GM12872 (cell line): ENCODE measurements around the gene SPPL3.

Experiments used
- TF ChIP-seq, protein P1 (sequence below): IDR thresholded peaks from 3 replicates; pipeline ENCODE4 v1.5.1; 2011; ENCODE audit warnings: low read depth, mild to moderate bottlenecking, low read length, moderate library complexity; ENCODE audit not compliant: insufficient read depth

SPPL3 gene

DNA sequence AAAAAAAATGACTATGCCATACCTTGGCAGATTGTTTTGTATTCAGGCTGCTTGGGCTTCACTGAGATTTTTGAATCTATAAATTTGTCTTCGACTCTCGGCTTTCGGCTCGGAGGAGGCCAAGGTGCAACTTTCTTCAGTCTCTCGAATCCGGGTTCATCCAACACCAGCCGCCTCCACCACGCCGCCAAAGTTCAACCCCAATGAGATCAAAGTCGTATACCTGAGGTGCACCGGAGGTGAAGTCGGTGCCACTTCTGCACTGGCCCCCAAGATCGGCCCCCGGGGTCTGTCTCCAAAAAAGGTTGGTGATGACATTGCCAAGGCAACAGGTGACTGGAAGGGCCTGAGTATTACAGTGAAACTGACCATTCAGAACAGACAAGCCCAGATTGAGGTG, 12.4 kb upstream of the SPPL3 start:
- TF ChIP-seq, protein P1, sequence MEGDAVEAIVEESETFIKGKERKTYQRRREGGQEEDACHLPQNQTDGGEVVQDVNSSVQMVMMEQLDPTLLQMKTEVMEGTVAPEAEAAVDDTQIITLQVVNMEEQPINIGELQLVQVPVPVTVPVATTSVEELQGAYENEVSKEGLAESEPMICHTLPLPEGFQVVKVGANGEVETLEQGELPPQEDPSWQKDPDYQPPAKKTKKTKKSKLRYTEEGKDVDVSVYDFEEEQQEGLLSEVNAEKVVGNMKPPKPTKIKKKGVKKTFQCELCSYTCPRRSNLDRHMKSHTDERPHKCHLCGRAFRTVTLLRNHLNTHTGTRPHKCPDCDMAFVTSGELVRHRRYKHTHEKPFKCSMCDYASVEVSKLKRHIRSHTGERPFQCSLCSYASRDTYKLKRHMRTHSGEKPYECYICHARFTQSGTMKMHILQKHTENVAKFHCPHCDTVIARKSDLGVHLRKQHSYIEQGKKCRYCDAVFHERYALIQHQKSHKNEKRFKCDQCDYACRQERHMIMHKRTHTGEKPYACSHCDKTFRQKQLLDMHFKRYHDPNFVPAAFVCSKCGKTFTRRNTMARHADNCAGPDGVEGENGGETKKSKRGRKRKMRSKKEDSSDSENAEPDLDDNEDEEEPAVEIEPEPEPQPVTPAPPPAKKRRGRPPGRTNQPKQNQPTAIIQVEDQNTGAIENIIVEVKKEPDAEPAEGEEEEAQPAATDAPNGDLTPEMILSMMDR, result no peak

DNA sequence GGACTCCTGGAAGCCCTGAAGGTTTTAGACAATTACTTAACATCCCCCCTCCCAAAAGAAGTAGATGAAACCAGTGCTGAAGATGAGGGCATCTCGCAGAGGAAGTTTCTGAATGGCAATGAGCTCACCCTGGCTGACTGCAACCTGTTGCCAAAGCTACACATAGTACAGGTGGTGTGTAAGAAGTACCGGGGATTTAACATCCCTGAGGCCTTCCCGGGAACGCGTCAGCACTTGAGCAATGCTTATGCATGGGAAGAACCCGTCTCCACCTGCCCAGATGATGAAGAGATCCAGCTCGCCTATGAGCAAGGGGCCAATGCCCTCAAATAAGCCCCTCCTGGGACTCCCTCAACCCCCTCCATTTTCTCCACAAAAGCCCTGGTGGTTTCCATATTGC, 10.6 kb upstream of the SPPL3 start:
- TF ChIP-seq, protein P1, result no peak

DNA sequence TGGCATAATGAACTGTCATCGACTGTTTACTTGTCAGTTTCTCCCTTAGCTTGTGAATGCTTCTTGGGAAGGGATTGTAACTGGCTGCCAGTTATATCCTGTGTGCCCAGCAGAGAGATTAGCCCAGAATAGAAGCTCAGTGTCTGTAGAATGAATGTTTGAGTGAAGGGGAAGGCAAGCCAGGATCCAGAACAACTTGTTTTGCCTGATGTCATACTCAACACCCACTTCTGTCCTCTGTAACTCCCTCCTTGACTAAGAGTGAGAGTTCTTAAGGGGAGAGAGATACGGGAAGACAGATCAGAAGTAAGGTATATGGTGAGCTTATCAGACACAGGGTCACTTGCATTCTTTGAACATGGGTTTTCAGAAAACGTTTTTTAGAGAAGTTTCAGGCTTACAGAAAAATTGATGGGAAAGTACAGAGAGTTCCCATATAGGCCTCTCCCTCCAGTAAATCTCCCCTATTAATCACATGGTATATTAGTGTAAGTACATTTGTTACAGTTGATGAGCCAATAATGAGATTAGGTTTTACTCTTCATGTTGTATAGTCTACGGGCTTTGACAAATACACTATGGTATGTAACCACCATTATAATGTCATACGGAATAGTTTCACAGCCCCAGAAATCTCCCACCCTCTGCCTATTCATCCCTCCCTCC, 5.6 kb upstream of the SPPL3 start:
- TF ChIP-seq, protein P1, result no peak

DNA sequence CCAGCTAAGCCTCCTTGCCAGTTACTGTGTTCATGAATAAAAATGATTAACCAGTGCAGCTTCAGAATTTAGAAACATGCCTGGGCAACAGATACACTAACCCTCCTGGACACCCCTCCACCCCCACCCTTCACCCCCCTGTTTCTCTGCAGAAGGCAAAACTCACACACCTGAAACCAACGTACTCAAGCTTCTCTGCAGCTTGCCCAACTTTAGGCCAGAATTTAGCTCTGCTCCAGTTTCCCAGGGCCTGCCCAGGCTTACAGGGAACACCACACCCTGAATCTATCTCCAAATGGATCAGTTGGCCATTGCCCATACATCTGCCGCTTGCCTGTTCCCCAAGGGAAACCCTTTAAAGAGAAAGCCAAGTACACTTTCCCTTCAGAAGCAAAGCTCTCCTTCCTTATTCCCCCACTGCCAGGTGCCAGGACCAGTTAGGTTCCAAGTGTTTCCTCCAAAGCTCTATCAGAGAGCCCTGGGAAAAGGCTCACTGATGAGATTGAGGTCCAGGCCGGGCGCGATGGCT, 1.8 kb upstream of the SPPL3 start:
- TF ChIP-seq, protein P1, result no peak

DNA sequence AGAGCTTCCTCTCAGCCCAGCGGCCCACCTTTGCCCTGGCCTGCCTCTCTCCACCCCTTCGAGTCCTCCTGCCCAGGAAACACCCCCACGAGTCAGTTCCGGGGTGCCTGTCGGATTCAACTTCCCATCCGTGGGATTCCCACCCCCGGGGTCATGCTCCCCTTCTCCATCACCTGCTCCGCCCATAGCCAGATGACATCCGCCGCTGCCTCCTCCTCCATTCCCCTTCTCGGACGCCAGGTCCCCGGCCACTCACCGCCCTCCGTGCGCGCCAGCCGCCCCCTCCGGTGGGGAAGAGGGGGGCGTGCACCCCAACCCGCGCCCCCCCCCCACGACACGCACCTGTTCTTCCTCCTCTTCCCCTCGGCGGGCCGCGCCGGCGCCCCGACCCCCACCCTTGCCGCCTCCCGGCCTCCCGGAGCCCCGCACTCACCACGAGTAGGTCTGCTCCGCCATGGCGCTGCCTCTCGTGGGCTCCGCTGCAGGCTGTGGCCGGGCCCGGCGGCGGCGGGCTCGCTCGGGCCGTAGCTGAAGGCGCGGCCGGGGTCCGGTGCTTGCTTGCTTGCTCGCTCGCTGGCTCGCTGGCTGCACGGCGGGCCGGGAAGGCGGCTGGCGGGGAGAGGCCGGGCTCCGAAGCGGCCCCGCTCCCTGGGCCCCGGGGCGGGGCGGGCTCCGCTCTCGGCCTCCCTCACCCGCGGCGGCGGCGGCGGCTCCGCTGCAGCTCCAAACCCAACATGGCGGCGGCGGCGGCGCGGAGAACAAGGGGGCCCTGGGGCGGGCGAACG, 554 bp downstream of the SPPL3 start:
- TF ChIP-seq, protein P1, result no peak

DNA sequence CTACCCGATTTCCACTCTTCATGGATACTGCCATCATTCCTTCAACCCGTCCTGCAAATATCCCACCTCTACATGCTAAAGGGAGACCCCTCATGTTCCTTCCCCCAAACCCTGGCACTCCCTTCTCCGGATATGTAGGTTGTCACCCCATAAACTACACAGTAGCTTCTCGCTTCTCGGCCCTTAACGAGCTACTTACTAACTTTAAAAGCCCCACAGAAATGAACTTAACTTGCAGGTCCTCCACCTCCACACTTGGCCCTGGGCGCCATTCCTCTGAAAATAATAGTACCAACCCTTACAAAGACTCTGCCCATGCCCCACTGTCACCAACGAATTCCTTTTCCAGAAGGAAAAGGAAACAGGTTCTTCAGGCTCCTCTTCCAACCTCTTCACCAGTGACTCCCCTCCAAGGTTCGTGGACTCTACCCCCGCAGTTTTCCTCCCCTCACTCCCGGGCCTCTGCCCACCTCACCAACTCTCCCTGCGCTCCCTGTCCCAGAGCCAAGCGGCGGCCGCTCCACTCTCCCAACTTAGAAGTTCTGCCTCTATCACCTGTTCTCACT, 1.2 kb downstream of the SPPL3 start:
- TF ChIP-seq, protein P1, result no peak

DNA sequence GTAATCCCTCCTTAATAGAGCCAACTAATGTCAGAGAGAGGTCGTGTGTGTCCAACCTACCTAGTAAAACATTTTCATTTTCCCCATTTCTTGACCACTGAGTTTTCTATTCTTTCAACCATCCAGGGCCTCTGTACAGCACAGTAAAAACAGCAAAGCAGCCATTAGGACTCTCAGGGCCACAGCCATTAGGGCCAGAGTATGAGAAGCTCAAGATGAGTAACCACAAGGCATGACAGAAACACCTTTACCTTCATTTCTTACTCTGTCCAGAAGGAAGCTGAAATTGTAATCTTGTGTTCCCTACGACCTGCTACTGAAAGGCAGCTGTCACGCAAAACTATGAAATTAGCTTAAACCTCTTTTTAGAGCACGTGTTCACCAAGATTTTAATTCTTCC, 2.3 kb downstream of the SPPL3 start:
- TF ChIP-seq, protein P1, result no peak
